HG03432 (cell line): ENCODE measurements around the gene DIS3L2.

Source experiments
- ATAC-seq: cut with Tn5 transposase; IDR thresholded peaks from one replicate; pipeline ENCODE4 v1.9.1; 2021; ENCODE audit warnings: mild to moderate bottlenecking, moderate library complexity; ENCODE audit not compliant: unreplicated experiment

DIS3L2 gene

DNA sequence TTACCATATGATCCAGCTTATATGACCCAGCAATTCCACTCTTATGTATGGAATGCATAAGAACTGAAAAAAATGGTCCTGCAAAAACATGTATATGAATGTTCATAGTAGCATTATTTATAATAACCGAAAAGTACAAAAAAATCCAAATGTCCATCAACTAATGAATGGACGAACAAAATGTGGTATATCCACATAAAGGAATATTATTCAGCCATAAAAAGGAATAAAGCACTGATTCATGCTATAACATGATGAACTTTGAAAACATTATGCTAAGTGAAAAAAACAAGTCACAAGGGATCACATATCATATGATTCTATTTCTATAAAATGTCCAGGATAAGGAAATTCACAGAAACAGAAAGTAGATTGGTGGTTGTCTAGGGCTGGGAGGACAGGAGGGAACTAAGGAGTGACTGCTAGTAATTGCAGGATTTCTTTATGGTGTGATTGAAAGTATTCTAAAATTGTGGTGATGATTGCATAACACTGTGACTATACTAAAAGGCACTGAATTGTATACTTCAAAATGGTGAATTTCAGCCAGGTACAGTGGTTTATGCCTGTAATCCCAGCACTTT lies 10.0 kb upstream of the DIS3L2 start:
- ATAC-seq = no peak

DNA sequence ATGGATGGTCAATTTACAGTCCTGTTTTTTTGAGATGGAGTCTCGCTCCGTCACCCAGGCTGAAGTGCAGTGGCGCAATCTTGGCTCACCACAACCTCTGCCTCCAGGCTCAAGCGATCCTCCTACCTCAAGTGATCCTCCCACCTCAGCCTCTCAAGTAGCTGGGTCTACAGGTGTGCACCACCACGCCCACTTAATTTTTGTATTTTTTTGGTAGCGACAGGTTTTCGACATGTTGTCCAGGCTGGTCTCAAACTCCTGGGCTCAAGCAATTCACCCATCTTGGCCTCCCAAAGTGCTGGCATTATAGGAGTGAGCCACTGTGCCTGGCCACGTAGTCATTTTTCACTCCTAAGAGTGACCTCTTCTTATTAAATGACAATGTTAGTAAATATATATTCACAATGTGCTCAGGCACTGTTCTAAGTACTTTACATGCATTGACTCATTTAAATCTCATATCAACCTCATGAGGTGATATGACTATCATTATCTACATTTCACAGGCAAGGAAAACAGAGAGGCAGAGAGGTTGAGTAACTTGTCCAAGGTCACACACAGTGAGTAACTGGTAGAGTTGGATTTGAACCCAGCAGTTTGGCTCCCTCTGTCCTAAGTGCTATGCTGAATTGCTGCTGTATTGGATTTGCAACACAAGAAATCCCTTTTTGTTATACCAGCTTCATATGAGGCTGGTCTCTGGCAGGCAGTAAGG lies 5.6 kb upstream of the DIS3L2 start:
- no peak for ATAC-seq

DNA sequence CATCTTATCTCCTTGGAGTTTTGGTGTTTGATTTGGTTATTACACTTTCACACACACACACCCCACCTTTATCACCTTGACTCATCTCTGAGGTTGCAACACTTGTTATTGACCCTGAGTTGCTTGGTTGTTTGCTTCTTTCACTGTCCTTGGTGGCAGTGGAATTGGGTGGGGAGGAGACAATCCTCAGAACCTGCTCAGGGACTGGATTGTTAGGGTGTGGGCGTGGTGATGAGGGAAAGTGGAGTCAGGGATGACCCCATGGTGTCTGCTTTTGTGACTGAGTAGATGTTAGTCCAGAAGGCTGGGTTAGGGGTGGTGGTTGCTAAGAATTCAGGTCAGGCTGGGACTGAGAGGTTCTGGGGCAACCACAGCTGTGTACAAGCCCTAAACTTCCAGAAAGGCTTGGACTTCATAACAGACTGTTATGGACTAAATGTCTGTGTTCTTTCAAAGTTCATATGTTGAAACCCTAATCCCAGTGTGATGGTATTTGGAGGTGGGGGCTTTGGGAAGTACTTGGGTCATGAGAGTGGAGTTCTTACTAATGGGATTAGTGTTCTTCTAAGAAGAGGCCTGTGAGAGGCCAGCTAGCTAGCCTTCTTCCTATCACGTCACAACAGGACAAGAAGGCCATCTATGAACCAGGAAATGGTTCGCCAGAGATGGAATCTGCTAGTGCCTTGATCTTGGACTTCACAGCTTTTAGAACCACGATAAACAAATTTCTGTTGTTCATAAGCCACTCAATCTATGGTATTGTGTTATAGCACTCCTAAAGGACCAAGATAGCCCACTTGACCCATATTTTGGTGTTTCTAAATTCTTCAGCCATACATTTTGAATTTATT lies 3.4 kb upstream of the DIS3L2 start:
- ATAC-seq = no peak

DNA sequence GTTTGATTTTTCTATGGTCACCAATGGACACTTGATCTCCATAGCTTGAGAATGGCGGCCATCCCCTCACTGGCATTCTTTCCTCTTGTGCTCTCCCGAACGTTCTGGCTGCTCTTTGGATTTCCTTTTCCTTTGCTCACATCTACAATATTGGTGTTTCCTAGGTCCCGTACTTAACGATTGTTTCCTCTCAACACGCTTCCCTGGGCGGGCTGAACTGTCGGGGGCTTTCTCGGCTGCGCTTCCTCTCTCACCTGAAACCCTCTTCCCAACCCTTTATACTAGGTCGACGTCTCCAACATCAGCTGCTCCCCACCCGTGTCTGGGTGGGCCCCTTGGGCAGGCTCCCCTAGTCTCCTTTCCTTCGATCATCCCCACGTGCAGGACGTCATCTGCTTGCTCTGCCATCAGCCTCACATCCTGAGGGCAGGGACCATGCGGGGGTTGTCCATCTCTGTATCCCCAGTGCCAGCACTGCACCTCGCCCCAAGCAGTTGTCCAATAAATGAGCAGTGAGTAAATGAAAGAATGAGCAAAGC lies 634 bp upstream of the DIS3L2 start:
- ATAC-seq = peak; percentile 22

DNA sequence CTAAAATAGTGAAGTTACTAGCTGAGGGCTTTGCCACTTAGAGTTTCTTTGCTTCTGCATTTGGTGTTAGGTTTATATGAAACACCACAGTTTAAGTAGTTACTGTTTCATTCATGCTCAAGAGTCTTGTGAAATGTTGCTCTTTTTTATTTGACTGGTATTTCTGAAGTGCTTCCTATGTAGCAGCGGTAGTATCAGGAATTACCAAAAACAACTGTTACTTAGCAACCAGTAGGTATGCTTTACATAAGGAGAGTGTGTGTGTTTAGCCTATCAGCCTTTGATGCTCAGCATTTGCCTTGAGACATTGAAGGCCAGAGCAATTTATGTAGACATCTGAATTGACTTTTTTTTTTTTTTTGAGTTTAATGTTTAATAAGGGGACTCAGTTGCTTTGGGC lies 3.6 kb downstream of the DIS3L2 start:
- no peak for ATAC-seq

DNA sequence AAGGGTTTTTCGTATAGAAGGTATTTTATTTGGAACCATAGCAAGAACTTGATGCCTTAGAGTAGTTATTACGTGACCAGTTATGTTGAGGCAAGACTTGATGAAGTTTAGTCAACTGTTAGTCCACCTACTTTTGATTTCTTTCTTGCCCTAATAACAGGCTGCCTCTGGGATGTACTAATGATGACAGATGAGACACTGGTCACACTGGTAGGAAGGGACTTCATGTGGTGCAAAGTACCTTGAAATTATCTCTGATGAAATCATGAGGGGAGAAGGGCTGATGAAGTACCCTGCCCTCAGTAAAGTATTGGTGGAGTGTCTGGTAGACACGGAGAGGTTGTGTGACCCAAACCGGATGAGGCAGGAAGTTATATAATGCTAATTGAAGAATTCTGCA lies 5.4 kb downstream of the DIS3L2 start:
- no peak for ATAC-seq

DNA sequence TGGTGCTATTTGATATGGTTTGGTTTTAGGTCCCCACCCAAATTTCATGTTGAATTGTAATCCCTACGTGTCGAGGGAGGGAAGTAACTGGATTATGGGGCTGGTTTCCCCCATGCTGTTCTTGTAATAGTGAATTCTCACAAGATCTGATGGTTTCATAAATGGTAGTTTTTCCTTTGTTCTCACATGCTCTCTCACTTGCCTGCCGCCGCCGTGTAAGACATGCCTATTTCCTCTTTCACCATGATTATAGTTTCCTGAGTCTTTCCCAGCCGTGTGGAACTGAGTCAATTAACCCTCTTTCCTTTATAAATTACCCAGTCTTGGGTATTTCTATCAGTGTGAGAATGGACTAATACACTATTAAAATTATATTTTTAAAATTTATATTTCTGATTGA lies 7.3 kb downstream of the DIS3L2 start:
- no peak for ATAC-seq

DNA sequence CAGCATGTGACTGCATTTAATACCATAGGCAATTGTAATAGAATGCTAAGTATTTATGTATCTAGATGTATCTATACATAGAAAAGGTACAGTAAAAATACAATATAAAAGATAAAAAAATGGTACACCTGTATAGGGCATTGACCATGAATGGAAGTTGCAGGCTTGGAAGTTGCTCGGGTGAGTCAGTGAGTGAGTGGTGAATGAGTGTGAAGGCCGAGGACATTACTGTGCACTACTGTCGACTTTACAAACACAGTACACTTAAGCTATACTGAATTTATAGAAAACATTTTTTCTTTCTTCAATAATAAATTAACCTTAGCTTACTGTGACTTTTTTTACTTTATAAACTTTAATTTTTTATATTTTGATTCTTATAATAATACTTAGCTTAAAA lies 8.9 kb downstream of the DIS3L2 start:
- no peak for ATAC-seq

DNA sequence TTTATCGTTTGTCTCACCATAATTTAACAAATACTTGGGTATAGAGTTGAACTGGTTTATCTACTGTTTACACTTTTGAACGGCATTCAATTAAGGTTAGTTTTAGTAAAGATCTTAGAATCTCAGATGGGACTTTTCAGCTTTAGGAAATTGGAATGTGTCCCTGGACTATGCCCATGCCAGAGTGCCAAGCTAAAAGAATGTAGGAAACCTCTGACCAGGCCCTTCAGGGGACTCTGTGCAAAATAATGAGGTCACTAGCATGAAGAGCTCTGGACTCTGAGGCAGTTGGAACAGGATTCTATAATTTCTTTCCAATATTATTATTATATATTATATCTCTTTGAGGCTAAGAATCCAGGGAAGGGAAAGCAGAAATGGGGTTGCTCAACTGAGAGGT lies 13.5 kb downstream of the DIS3L2 start:
- ATAC-seq = no peak

DNA sequence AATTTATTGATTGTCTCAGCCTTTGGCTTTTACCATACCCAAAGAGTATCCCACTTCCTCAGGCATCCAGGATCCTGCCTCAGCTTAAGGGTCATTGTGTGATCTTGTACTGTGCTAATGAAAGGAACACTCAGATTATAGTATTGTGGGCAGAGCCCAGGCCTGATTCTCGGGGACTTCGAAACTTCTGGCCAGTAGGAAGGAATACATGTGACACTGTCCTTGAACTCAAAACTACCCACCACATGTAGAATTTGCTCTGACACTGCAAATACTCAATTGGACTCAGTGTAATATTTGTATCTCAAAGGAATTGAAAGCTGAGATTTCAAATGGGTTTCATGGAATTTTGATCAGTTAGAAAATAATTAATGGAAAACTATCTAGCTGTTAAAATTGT lies 15.9 kb downstream of the DIS3L2 start:
- no peak for ATAC-seq

DNA sequence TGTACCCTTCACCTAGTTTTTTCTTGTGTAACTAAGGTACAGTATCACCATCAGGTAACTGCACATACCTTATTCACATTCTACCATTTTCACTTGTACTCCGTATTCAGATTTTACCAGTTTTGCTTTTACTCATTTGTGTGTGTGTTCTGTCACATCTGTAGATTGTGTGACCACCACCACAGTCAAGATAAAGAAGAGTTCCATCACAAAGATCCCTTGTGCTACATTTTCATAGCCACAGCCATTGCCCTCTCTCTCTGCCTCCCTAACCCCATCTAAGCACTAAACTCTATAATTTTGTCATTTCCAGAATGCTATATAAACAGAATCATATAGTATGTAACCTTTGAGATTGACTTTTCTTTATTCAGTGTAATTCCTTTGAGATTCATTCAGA lies 23.5 kb downstream of the DIS3L2 start:
- ATAC-seq = no peak

DNA sequence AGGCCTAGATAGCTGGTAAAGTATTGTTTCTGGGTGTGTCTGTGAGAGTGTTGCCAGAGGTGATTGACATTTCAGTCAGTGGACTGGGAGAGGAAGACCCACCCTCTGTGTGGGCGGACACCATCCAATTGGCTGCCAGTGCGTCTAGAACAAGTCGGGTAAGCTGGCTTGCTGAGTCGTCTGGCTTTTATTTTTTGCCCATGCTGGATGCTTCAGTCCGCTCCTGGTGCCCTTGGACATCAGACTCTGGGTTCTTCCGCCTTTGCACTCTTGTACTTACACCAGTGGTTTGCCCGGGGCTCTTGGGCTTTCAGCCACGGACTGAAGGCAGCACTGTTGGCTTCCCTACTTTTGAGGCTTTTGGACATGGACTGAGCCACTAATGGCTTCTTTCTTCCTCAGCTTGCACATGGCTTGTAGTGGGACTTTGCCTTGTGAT lies 24.3 kb downstream of the DIS3L2 start:
- ATAC-seq = no peak

DNA sequence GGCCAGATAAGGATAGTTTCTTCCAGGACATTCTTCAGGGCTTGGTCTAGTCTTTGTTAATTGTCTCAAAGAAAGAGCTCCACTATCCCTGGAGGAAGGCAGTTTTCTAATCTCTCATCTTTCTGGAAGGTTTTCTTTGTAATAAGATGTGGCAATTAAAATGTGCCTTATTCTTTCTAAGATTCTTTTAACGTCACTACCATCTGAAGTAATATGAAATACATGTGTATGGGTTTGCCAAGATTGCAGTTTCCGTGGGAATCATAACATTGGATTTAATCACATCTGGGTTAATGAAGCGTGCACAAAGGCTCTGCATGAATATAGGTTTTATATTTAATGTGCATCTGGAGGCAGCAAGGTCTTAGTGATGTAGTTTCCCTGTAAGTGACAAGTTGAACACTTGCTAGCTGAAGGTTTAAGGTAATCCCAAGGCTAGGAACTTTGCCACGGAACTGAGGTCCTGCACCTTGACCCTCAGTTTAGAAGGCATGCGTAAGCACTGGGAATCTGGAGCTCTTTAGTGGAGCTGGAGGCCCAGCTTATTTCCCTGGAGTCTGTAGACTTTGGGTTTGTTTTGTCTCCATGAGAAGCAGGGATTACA lies 25.7 kb downstream of the DIS3L2 start:
- ATAC-seq = no peak

DNA sequence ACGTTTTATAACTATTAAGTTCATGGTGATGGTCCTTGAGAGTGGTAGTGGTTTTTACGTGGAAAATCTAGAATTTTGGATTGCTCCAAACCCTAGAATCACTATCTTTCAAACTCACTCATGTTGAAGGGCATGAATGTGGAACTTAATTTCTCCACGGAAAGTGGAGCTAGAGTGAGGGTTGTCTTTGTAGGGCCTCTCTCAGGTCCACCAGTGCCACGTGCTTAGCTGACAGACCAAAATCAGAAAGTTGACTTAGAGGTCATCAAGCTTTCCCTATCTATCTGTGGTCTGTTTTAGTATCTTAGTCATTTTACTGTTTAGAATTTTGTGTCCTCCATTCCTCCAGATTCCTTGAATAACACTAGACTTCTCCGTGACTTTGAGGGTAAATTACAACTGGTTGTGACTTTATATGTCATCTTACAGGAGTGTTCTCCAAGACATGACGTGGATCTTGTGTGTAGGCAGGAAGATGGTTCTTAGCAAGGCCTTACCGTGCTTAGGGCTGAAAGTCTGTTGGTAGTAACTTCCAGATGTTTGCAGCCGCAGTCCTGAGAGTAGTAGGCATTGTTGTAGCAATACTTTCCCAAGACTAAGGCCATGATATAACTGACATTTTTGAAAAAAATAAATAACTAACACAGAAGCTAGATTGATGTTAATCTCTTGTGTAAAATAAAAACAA lies 26.8 kb downstream of the DIS3L2 start:
- ATAC-seq = no peak

DNA sequence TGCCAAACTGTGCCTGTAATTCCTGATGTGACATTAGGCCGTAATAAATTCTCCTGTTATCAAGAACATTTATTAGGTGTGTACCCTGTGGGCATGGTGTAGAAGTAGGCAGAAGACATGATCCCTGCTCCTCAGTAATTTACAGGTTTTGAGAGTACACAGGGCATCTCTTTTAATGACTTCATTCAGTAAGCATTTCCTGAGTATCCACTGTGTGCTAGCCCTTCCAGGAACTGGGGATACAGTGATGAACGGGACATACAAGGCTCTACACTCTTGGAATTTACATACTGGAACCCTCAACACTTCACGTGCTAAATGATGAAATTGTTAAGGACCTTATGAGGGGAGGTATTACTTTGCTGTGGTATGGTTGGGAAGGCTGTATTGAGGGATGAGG lies 30.2 kb downstream of the DIS3L2 start:
- no peak for ATAC-seq

DNA sequence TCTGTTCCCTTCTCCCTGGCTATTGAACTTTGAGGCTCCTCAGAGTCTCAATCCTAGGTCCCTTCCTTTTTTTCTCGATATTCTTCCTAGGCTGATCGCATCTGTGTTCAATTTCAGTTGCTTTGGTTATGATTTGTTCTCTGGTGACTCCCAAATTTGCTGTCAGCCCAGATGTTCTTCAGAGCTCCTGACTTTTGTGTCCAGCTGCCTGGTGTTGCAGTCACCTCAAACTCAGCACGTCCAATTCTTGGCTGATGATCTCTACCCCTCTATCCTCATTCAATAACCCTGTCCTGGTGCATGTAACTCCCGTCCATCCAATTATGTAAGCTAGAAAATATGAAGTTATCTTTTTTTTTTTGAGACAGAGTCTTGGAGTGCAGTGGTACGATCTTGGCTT lies 31.4 kb downstream of the DIS3L2 start:
- no peak for ATAC-seq

DNA sequence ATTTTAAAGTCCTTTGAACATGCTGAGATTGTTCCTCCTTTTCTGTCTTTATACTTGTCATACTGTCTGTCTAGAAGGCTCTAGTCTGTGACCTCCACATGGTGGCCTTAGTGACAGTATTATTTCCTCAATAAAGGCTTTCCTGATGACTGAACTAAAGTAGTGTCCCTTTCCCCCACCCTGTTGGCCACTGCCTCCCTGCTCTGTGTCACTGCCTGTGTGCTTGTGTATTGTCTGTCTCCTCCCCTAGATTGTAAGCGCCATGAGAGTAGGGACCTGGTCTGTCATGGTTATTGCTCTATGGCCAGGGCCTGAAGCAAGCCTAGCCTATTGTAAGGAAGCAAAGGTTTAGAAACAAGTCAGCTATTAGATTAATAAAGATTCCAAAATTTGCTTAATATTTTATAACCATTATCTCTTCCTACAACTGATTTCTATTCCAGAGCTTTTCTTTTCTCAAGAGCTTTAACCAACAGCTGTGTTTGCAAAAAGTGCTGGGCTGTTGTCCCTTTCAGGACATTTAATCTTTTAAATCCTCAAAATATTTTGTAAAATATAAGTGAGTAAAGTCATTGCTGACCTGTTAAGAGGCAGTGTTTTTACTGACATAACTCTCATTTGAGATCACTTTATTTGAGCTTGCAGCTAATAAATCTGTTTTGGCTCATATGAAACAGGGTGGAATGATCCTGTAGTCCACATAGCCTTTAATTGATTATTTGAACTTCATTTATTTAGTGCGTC lies 35.5 kb downstream of the DIS3L2 start:
- ATAC-seq = no peak

DNA sequence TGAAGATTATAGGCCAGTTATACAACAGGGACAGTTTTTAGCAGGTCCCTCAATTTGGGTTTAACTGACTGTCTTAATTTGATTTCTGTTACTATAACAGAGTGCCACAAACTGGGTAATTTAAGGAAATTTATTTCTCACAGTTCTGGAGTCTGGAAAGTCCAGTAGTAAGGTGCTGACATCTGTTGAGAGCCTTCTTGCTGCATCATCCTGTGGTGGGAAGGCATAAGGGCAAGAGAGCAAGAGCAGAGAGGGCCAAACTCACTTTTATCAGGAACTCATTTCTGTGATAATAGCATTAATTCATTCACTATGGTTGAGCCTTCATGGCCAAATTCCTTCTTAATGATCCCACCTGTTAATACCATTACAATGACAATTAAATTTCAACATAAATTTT lies 36.5 kb downstream of the DIS3L2 start:
- no peak for ATAC-seq

DNA sequence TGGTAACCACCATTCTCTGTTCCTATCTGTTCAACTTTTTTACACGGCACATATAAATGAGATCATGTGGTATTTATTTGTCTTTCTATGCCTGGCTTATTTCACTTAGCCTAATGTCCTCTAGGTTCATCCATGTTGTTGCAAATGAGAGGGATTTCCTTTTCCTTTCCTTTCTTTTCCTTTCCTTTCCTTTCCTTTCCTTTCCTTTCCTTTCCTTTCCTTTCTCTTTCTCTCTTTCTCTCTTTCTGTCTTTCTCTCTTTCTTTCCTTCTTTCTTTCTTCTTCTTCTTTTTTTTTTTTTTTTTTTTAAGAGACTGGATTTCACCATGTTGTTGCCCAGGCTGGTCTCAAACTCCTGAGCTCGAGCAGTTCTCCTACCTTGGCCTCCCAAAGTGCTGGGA lies 38.9 kb downstream of the DIS3L2 start:
- ATAC-seq = no peak

DNA sequence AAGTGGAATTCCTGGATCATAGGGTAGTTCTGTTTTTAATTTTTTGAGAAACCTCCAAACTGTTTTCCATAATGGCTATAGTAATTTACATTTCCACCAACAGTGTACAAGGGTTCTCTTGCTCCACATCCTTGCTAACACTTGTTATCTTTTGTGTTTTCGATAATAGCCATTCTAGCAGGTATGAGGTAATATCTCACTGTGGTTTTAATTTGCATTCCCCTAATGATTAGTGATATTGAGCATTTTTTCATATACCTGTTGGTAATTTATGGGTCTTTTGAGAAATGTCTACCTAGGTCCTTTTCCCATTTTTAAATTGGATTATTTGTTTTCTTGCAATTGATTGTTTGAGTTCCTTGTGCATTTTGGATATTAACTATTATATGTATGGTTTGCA lies 39.6 kb downstream of the DIS3L2 start:
- no peak for ATAC-seq
